ENCODE measurements around the gene NR3C1. TPM values are rescaled to one million over a fixed set of nuclear protein-coding genes. Genes with fewer than 3 reads are reported as not detected.

NR3C1 gene
- 42.6 and 47.8 TPM in 2 replicates for total RNA-seq
- long read RNA-seq, full-length matches to known transcripts = 34 of 114 reads
- long read RNA-seq, partial matches to known transcripts = 63 of 114 reads
- long read RNA-seq, other reads (novel, unspliced or antisense) = 17 of 114 reads

- Mint-ChIP-seq H3K9me3 (ENCODE audit: unreplicated experiment) (peaks cover 7% of the 10 kb centered on the region), H3K4me3 (ENCODE audit: unreplicated experiment) (peak within 1 kb of the TSS; percentile 90), H3K27me3 (ENCODE audit: unreplicated experiment) (no peaks in the 10 kb centered on the region), H3K4me1 (ENCODE audit: unreplicated experiment) (peaks cover 38% of the 10 kb centered on the region), H3K36me3 (ENCODE audit: unreplicated experiment) (peaks cover 15% of the 10 kb centered on the region), H3K27ac (ENCODE audit: unreplicated experiment) (peak within 1 kb of the TSS; percentile 100)
- TF ChIP-seq CTCF (IDR thresholded peaks at IDR 0.05) = peak; percentile 63
- peak; percentile 94 for DNase-seq (ENCODE audit: extremely low spot score, unreplicated experiment)
Observed at GRCh38 chr5:143403593-143404415, at the start of gene NR3C1. TSS of gene NR3C1 (minus strand) at chr5:143403686. CDS start at chr5:143400839, 2,847 bp downstream.

- Mint-ChIP-seq H3K27ac (ENCODE audit: unreplicated experiment) (no peak overlapping the region), H3K36me3 (ENCODE audit: unreplicated experiment) (no peaks in the 10 kb centered on the region), H3K9me3 (ENCODE audit: unreplicated experiment) (no peaks in the 10 kb centered on the region), H3K4me3 (ENCODE audit: unreplicated experiment) (no peak overlapping the region), H3K27me3 (ENCODE audit: unreplicated experiment) (no peaks in the 10 kb centered on the region), H3K4me1 (ENCODE audit: unreplicated experiment) (peaks cover 7% of the 10 kb centered on the region)
- no peak for DNase-seq (ENCODE audit: extremely low spot score, unreplicated experiment)
- TF ChIP-seq CTCF (IDR thresholded peaks at IDR 0.05) = no peak
Observed at GRCh38 chr5:143449772-143450171, 46.3 kb upstream of the NR3C1 start.

GRCh38 chr5:143448518-143448917 is 45.0 kb upstream of the NR3C1 start:
- no peaks in the 10 kb centered on the region for H3K27me3 Mint-ChIP-seq (ENCODE audit: unreplicated experiment)
- no peak for DNase-seq (ENCODE audit: extremely low spot score, unreplicated experiment)
- no peak for TF ChIP-seq CTCF (IDR thresholded peaks at IDR 0.05)
- H3K4me3 Mint-ChIP-seq (ENCODE audit: unreplicated experiment) = no peak overlapping the region
- no peaks in the 10 kb centered on the region for H3K9me3 Mint-ChIP-seq (ENCODE audit: unreplicated experiment)
- no peak overlapping the region for H3K27ac Mint-ChIP-seq (ENCODE audit: unreplicated experiment)
- peaks cover 7% of the 10 kb centered on the region for H3K4me1 Mint-ChIP-seq (ENCODE audit: unreplicated experiment)
- H3K36me3 Mint-ChIP-seq (ENCODE audit: unreplicated experiment) = no peaks in the 10 kb centered on the region

- no peaks in the 10 kb centered on the region for H3K9me3 Mint-ChIP-seq (ENCODE audit: unreplicated experiment)
- no peak overlapping the region for H3K27ac Mint-ChIP-seq (ENCODE audit: unreplicated experiment)
- no peak for TF ChIP-seq CTCF (IDR thresholded peaks at IDR 0.05)
- DNase-seq (ENCODE audit: extremely low spot score, unreplicated experiment) = no peak
- H3K4me1 Mint-ChIP-seq (ENCODE audit: unreplicated experiment) = peaks cover 7% of the 10 kb centered on the region
- no peak overlapping the region for H3K4me3 Mint-ChIP-seq (ENCODE audit: unreplicated experiment)
- no peaks in the 10 kb centered on the region for H3K36me3 Mint-ChIP-seq (ENCODE audit: unreplicated experiment)
- no peaks in the 10 kb centered on the region for H3K27me3 Mint-ChIP-seq (ENCODE audit: unreplicated experiment)
Observed at GRCh38 chr5:143447983-143448382, 44.5 kb upstream of the NR3C1 start.

- Mint-ChIP-seq H3K4me3 (ENCODE audit: unreplicated experiment) (no peak overlapping the region), H3K27ac (ENCODE audit: unreplicated experiment) (no peak overlapping the region), H3K9me3 (ENCODE audit: unreplicated experiment) (no peaks in the 10 kb centered on the region), H3K36me3 (ENCODE audit: unreplicated experiment) (no peaks in the 10 kb centered on the region), H3K4me1 (ENCODE audit: unreplicated experiment) (peaks cover 7% of the 10 kb centered on the region), H3K27me3 (ENCODE audit: unreplicated experiment) (no peaks in the 10 kb centered on the region)
- no peak for TF ChIP-seq CTCF (IDR thresholded peaks at IDR 0.05)
- DNase-seq (ENCODE audit: extremely low spot score, unreplicated experiment) = no peak
Observed at GRCh38 chr5:143446535-143447226, 43.2 kb upstream of the NR3C1 start.

Data from osteocyte (in vitro differentiated cells).